Right lobe of liver (tissue), 6 donors: Measurements from ENCODE around the gene ISG15. TPM values are rescaled to one million over a fixed set of nuclear protein-coding genes. Genes with fewer than 3 reads are reported as not detected.

ENCODE experiments used
- ATAC-seq, 4 donors: fragments of 200-7000 bp; cut with Tn5 transposase; one replicate each; pipeline ENCODE4 v1.9.1; 2020; ENCODE audit warnings: mild to moderate bottlenecking in 4 of 4, moderate library complexity in 4 of 4
- DNase-seq, 3 donors: peaks; one replicate each; pipeline ENCODE4 v3.0.0-alpha.2; 2020
- H3K27ac ChIP-seq, 3 donors: fragments of 200-600 bp; one replicate each; pipeline ENCODE4 v1.8.0; 2022
- H3K27me3 ChIP-seq, 2 donors: fragments of 200-600 bp; one replicate each; pipeline ENCODE4 v1.8.0; 2022
- H3K36me3 ChIP-seq, 4 donors: fragments of 200-600 bp; sonication (generic) in 1 of 4; one replicate each; pipeline versions ENCODE4 v1.5.1 to v1.8.0; 2017 to 2022; ENCODE audit warnings: control low read depth in 1 of 4
- H3K4me1 ChIP-seq, 4 donors: fragments of 200-600 bp; sonication (generic) in 1 of 4; one replicate each; pipeline versions ENCODE4 v1.5.1 to v1.8.0; 2017 to 2022; ENCODE audit warnings: control low read depth in 1 of 4
- H3K4me3 ChIP-seq, 3 donors: fragments of 200-600 bp; one replicate each; pipeline ENCODE4 v1.8.0; 2022
- H3K9me3 ChIP-seq, 4 donors: fragments of 200-600 bp; sonication (generic) in 1 of 4; one replicate each; pipeline versions ENCODE4 v1.5.1 to v1.8.0; 2017 to 2022; ENCODE audit warnings: control low read depth in 1 of 4
- CTCF ChIP-seq, 4 donors: fragments of 200-600 bp in 3 of 4; fragments of 450-650 bp in 1 of 4; IDR thresholded peaks; one replicate each; pipeline versions ENCODE4 v1.5.1 to v1.8.0; 2016 to 2022; ENCODE audit warnings: antibody characterized with exemption in 4 of 4, mild to moderate bottlenecking in 2 of 4
- POLR2A ChIP-seq: fragments of 450-650 bp; IDR thresholded peaks from one replicate; pipeline ENCODE4 v1.6.1; 2017; ENCODE audit warnings: antibody characterized with exemption, mild to moderate bottlenecking
- WGBS: methylation state at CpG from one replicate; pipeline ENCODE4 v1.1.6; 2018; ENCODE audit warnings: low coverage, low lambda C conversion rate; ENCODE audit not compliant: insufficient coverage; ENCODE audit errors: missing lambda C conversion rate; 5-methylcytosine and 5-hydroxymethylcytosine counted together
- intact Hi-C, 2 donors: fragments of 100-400 bp; cut with DNase I; formaldehyde crosslinking; loops; one replicate each; pipeline versions ENCODE4 v1.11.2 to v1.14.1; 2022
- total RNA-seq, 6 experiments: library from RNA; depleted of rRNA in 2 of 6; stranded (reverse); fragments of >200 nt in 2 of 6; fragmentation: NEBNext Ultra II Directional in 3 of 6; extraction: Animal tissue kit (Norgen Biotek cat#: 25700) in 3 of 6; gene quantifications; one replicate each; pipeline versions ENCODE4 v1.1.0 to v1.2.4, GENCODE V29; 2016 to 2023
- donor health status: DM: no; HTN: yes; CAD: no.
- donor health status: DM: no; HTN: no; CAD: no.
- donor health status: DM: no; HTN: no; CAD: no.
- donor health status: DM: no; HTN: yes; CAD: no.
- donor health status: DM: no; HTN: yes; CAD: no.

Gene ISG15
- total RNA-seq, 6 experiments from 2014 or later: 16.3 to 98.7 (median 26.4) TPM

- ATAC-seq: no peak
- Histone ChIP-seq H3K4me1 (no peaks in the 10 kb centered on the region), H3K27me3 (no peaks in the 10 kb centered on the region), H3K27ac (no peak overlapping the region), H3K4me3 (no peak overlapping the region), H3K36me3 (peaks cover 0 to 2% (median 0%) of the 10 kb centered on the region in 4 donors), H3K9me3 (no peaks in the 10 kb centered on the region)
- intact Hi-C loops: no loop called here
- no peak for TF ChIP-seq POLR2A
- no peak for TF ChIP-seq CTCF (IDR thresholded peaks at IDR 0.05)
- DNase-seq: no peak
- WGBS: no CpG with 5 or more reads among the region's 57 CpGs
Measured at GRCh38 chr1:1049318-1050165, 36.2 kb downstream of the ISG15 start.

GRCh38 chr1:1050577-1051052 lies 37.3 kb downstream of the ISG15 start:
- intact Hi-C loops: no loop called here
- WGBS: 95% methylated on average over 7 of the region's 32 CpGs
- no peak for TF ChIP-seq POLR2A
- no peak for TF ChIP-seq CTCF (IDR thresholded peaks at IDR 0.05)

GRCh38 chr1:1051127-1051810 lies 38.0 kb downstream of the ISG15 start:
- Histone ChIP-seq H3K27me3 (no peaks in the 10 kb centered on the region), H3K36me3 (peaks cover 0 to 2% (median 0%) of the 10 kb centered on the region in 4 donors), H3K4me1 (no peaks in the 10 kb centered on the region), H3K27ac (no peak overlapping the region), H3K9me3 (no peaks in the 10 kb centered on the region), H3K4me3 (no peak overlapping the region)
- no peak for TF ChIP-seq POLR2A
- TF ChIP-seq CTCF (IDR thresholded peaks at IDR 0.05): no peak
- intact Hi-C loops: no loop called here
- ATAC-seq: no peak
- no peak for DNase-seq
- 83% methylated on average over 1 of the region's 46 CpGs for WGBS

More at GRCh38 chr1:1050577-1051052, 37.3 kb downstream of the ISG15 start:
- ATAC-seq (no peak), DNase-seq (no peak)
- Histone ChIP-seq H3K27me3 (no peaks in the 10 kb centered on the region), H3K27ac (no peak overlapping the region), H3K4me3 (no peak overlapping the region), H3K36me3 (peaks cover 0 to 2% (median 0%) of the 10 kb centered on the region in 4 donors), H3K4me1 (no peaks in the 10 kb centered on the region), H3K9me3 (no peaks in the 10 kb centered on the region)

- Histone ChIP-seq H3K27ac (no peak overlapping the region), H3K27me3 (no peaks in the 10 kb centered on the region), H3K9me3 (no peaks in the 10 kb centered on the region), H3K4me3 (no peak overlapping the region), H3K4me1 (no peaks in the 10 kb centered on the region), H3K36me3 (peaks cover 0 to 2% (median 0%) of the 10 kb centered on the region in 4 donors)
- TF ChIP-seq POLR2A (no peak), CTCF (IDR thresholded peaks at IDR 0.05) (no peak)
- DNase-seq (no peak), ATAC-seq (no peak)
- intact Hi-C loops: no loop called here
- 89% methylated on average over 13 of the region's 29 CpGs for WGBS
Measured at GRCh38 chr1:1052003-1052840, 38.9 kb downstream of the ISG15 start.
